ENCODE results near the gene NOP9. TPM values are rescaled to one million over a fixed set of nuclear protein-coding genes. Genes with fewer than 3 reads are reported as not detected.
"Not testable (repeated sequence)": the region's sequence is repeated elsewhere in the genome, so short reads cannot be mapped to it uniquely, and the experiment has no call there.

The NOP9 gene
- total RNA-seq, 3 donors from 2014 or later = 24.1 to 29.2 (median 29.1) TPM

DNA sequence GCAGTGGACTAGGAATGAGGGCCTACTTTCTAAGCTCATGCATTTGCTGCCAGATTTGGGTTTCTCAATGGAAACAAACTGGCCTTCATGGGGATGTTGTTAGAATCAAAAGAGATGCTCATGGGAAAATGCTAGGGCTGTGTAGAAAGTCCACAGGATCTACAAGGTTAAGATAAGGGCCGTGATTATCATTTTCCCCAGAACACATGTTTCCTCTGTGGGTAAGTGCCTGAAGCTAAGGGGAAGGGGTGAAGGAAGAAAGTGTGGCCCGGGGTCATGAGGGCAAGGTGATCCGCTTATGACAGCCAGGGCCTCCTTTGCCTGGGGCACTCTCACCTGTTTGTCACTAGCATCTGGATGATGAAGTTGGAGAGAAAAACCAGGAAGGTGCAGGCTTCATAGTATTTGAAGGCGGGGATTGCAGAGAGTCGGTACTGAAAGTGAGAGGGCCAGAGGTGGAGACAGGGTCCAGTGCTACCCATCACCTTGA is 25.4 kb downstream of the NOP9 start:
- intact Hi-C loops (cut with DNase I, micrococcal nuclease) = no loop called here
- no peaks in the 10 kb centered on the region for H3K4me1 ChIP-seq (ENCODE audit: low read depth)
- no peak for DNase-seq
- no peaks in the 10 kb centered on the region for H3K9me3 ChIP-seq
- TF ChIP-seq, protein P1, sequence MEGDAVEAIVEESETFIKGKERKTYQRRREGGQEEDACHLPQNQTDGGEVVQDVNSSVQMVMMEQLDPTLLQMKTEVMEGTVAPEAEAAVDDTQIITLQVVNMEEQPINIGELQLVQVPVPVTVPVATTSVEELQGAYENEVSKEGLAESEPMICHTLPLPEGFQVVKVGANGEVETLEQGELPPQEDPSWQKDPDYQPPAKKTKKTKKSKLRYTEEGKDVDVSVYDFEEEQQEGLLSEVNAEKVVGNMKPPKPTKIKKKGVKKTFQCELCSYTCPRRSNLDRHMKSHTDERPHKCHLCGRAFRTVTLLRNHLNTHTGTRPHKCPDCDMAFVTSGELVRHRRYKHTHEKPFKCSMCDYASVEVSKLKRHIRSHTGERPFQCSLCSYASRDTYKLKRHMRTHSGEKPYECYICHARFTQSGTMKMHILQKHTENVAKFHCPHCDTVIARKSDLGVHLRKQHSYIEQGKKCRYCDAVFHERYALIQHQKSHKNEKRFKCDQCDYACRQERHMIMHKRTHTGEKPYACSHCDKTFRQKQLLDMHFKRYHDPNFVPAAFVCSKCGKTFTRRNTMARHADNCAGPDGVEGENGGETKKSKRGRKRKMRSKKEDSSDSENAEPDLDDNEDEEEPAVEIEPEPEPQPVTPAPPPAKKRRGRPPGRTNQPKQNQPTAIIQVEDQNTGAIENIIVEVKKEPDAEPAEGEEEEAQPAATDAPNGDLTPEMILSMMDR (IDR thresholded peaks at IDR 0.05) = no peak
- no peaks in the 10 kb centered on the region for H3K36me3 ChIP-seq (ENCODE audit: low read depth)
- no peak for ATAC-seq
- no peak overlapping the region for H3K4me3 ChIP-seq

DNA sequence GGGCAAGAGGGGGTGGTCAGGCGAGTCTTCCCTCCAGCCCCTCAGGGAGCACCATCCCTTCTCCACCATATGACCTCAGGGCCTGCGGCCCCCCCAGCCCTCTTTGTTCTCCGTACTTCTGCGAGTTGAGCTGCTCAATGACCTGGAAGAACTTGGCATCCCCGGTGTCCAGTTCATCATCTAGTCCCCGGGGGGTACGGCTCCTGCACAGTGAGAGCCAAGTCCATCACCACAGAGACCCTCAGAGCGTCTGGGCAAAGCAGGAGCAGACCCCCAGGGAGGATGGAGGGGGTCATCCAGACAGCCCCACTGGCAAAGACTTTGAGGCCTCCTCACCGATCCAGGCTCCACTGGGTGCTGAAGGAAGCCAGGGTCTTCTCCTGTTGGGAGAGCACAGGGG is 26.3 kb downstream of the NOP9 start:
- no peak overlapping the region for H3K4me3 ChIP-seq
- TF ChIP-seq, protein P1 (IDR thresholded peaks at IDR 0.05) = no peak
- H3K4me1 ChIP-seq (ENCODE audit: low read depth) = no peaks in the 10 kb centered on the region
- H3K9me3 ChIP-seq = no peaks in the 10 kb centered on the region
- intact Hi-C loops (cut with DNase I, micrococcal nuclease) = no loop called here
- DNase-seq (no peak), ATAC-seq (no peak)
- no peaks in the 10 kb centered on the region for H3K36me3 ChIP-seq (ENCODE audit: low read depth)

DNA sequence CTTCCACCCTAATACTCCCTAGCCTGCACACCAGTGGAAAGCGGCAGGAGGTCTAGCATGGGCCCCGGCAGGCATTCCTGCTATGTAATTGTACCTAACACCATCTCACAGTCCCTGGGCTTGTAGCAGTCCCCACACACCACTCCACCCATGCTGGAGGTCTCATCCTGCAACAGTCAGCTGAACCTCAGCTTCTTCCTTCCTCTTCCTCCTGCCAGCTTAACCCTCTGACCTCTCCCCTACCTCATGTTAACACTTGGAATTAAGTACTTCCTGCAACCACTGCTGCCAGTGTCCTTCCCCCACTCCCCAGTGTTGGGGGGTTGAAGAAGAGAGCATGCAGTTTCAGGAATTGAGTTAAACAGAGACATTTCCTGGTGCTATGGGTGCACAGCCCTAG is 27.7 kb downstream of the NOP9 start:
- Histone ChIP-seq H3K4me3 (no peak overlapping the region), H3K4me1 (ENCODE audit: low read depth) (peaks cover 5% of the 10 kb centered on the region), H3K36me3 (ENCODE audit: low read depth) (no peaks in the 10 kb centered on the region), H3K9me3 (no peaks in the 10 kb centered on the region)
- no peak for ATAC-seq
- intact Hi-C loops (cut with DNase I, micrococcal nuclease) = no loop called here
- DNase-seq = no peak
- TF ChIP-seq, protein P1 (IDR thresholded peaks at IDR 0.05) = no peak

DNA sequence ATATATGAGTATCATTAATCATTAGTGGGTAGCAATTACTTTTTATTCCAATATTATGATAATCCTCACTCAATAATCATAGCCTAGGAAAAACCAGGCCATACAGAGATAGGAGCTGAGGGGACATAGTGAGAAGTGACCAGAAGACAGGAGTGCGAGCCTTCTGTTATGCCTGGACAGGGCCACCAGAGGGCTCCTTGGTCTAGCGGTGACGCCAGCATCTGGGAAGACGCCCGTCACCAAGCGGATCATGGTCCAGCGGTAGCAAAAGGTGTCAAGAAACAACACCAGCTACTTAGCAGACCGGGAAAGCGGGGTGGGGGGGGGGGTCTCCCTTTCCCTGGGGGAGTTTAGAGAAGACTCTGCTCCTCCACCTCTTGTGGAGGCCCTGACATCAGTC is 28.3 kb downstream of the NOP9 start:
- TF ChIP-seq, protein P1 (IDR thresholded peaks at IDR 0.05) = peak; percentile 51
- DNase-seq = peak; percentile 69 to 74 (median 71)
- H3K9me3 ChIP-seq; intact Hi-C loops (cut with DNase I, micrococcal nuclease); ATAC-seq; H3K4me3 ChIP-seq; H3K36me3 ChIP-seq (ENCODE audit: low read depth): not testable (repeated sequence)
- peaks cover 12% of the 10 kb centered on the region for H3K4me1 ChIP-seq (ENCODE audit: low read depth)

DNA sequence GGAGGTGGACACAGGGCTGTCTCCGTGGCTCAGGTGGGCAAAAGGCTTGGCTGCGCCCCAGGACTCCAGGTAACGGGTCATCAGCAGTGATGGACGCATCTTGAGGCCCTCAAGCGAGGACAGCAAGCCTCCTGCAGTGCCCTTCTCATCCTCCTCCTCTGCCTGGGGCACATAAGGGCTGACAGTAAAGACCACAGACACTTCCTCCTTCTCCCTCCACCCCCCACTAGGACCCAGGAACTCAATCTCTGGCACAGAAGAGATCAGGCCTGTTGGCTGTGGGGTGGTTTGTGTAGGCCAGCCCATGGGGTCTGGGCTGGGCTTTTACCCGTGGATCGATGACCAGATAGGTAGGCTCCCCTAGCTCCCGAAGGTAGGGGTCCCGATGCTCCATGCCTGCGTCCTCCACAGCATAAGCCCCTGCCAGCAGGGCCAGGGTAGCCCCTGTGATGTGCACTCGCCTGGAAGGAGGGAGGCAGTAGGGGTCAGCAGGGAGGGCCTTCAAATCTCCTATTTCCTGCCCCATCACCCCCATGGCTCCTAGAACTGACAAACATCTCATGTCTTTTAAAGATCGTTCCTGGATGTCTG is 29.5 kb downstream of the NOP9 start:
- H3K4me1 ChIP-seq (ENCODE audit: low read depth) = peaks cover 23% of the 10 kb centered on the region
- intact Hi-C loops (cut with DNase I, micrococcal nuclease) = no loop called here
- TF ChIP-seq, protein P1 (IDR thresholded peaks at IDR 0.05) = no peak
- ATAC-seq = no peak
- H3K9me3 ChIP-seq = no peaks in the 10 kb centered on the region
- no peaks in the 10 kb centered on the region for H3K36me3 ChIP-seq (ENCODE audit: low read depth)
- DNase-seq = peak in 1 of 3 donors; percentile 54
- H3K4me3 ChIP-seq = no peak overlapping the region
